ENCODE data around the gene MSI2. TPM values are rescaled to one million over a fixed set of nuclear protein-coding genes. Genes with fewer than 3 reads are reported as not detected.

MSI2 gene
- total and polyA plus RNA-seq, 2 donors (not counting 3 experiments of a cell fraction or from before 2014, with no cell fraction given), result 20.9 to 59.3 TPM

DNA sequence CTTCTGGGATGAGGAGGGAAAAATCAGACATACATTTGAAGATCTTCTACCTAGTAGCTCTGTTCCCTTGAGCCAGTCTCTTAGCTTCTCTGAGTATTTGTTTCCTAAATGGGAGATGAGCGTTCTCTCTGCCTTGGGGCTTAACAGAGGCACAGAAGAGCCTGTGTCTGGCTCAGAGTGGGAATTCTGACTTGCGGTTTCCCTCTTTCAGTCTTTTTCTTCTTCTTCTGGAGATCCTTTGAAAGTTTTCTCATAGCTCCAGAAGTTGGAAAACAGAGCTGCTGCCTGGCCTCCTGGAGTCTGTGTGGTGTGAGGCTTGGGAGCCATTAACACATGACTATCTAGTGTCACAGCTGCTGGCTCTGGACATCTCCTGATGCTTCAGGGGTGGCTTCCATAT, 167.9 kb downstream of the MSI2 start:
- Histone ChIP-seq H3K4me2 (ENCODE audit: insufficient read depth, low read length) (peak overlapping the region; percentile 45), H3K27me3 (ENCODE audit: control insufficient read depth in 2 of 2, insufficient read depth in 2 of 2, low read length in 2 of 2) (no peaks in the 10 kb centered on the region), H3K9ac (replicated peaks; ENCODE audit: extremely low read depth, insufficient read depth, low read length) (no peak overlapping the region), H3K4me1 (ENCODE audit: control insufficient read depth, extremely low read depth, insufficient read depth, low read length) (peaks cover 23% of the 10 kb centered on the region), H3K36me3 (ENCODE audit: control insufficient read depth in 2 of 2, extremely low read depth in 1 of 2, insufficient read depth in 2 of 2, low read length in 2 of 2) (no peaks in the 10 kb centered on the region), H3K9me3 (replicated peaks; ENCODE audit: control insufficient read depth, insufficient read depth, low read length) (no peaks in the 10 kb centered on the region), H3K27ac (ENCODE audit: insufficient read depth, low read depth, low read length) (no peak overlapping the region), H4K20me1 (replicated peaks; ENCODE audit: control insufficient read depth, extremely low read depth, insufficient read depth, low read length) (peaks cover 4% of the 10 kb centered on the region), H2AFZ (ENCODE audit: low read depth, low read length) (no peak overlapping the region), H3K79me2 (ENCODE audit: control insufficient read depth, insufficient read depth, low read length) (no peaks in the 10 kb centered on the region), H3K9me1 (replicated peaks; ENCODE audit: control insufficient read depth, extremely low read depth, insufficient read depth, low read length) (no peaks in the 10 kb centered on the region), H3K4me3 (replicated peaks in 1 of 3; ENCODE audit: insufficient read depth in 1 of 3, low read depth in 1 of 3, low read length in 3 of 3) (no peak overlapping the region)
- dilution Hi-C loops (cut with MboI; ENCODE audit: extremely low pct_ligation_motif_present, low sequenced_read_pairs), result no loop called here
- FAIRE-seq, result no peak
- ChIA-PET POLR2A (no interaction called here), CTCF (interaction anchor here (0.6 to 2.6 kb wide), 5 partner anchors 8 to 181 kb away, joined by 3 to 13 read pairs (median 4); no protein-coding TSS in a partner anchor)
- TF ChIP-seq, protein P1, sequence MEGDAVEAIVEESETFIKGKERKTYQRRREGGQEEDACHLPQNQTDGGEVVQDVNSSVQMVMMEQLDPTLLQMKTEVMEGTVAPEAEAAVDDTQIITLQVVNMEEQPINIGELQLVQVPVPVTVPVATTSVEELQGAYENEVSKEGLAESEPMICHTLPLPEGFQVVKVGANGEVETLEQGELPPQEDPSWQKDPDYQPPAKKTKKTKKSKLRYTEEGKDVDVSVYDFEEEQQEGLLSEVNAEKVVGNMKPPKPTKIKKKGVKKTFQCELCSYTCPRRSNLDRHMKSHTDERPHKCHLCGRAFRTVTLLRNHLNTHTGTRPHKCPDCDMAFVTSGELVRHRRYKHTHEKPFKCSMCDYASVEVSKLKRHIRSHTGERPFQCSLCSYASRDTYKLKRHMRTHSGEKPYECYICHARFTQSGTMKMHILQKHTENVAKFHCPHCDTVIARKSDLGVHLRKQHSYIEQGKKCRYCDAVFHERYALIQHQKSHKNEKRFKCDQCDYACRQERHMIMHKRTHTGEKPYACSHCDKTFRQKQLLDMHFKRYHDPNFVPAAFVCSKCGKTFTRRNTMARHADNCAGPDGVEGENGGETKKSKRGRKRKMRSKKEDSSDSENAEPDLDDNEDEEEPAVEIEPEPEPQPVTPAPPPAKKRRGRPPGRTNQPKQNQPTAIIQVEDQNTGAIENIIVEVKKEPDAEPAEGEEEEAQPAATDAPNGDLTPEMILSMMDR (IDR thresholded peaks at IDR 0.05; ENCODE audit: extremely low read depth in 1 of 2, insufficient read depth in 1 of 2, low read depth in 1 of 2, low read length in 2 of 2), result no peak
- no peak for TF ChIP-seq EZH2 (IDR thresholded peaks at IDR 0.05; ENCODE audit: borderline replicate concordance, low read depth, low read length, severe bottlenecking)
- no peak for TF ChIP-seq POLR2AphosphoS5 (IDR thresholded peaks at IDR 0.05; ENCODE audit: insufficient read depth, low read depth, low read length)
- TF ChIP-seq GATA2 (IDR thresholded peaks at IDR 0.05; ENCODE audit: insufficient read depth, insufficient read length, low read depth, low read length), result no peak
- TF ChIP-seq JUN (IDR thresholded peaks at IDR 0.05; ENCODE audit: borderline replicate concordance, insufficient read depth, insufficient read length, low read depth), result no peak
- TF ChIP-seq MAX (IDR thresholded peaks at IDR 0.05; ENCODE audit: insufficient read depth, insufficient read length), result no peak
- no peak for TF ChIP-seq FOS (IDR thresholded peaks at IDR 0.05; ENCODE audit: borderline replicate concordance, insufficient read depth, low read length)
- TF ChIP-seq POLR2A (IDR thresholded peaks at IDR 0.05; ENCODE audit: low read depth, low read length), result no peak
- no peak for TF ChIP-seq MYC (IDR thresholded peaks at IDR 0.05; ENCODE audit: low read depth, low read length)
- intact Hi-C loops (cut with micrococcal nuclease), result loop anchor here (1.0 to 5.0 kb wide), 2 partner anchors 47 to 167 kb away; no protein-coding TSS in a partner anchor
- DNase-seq (ENCODE audit: low read depth, low spot score), result no peak
- no TSS peak for BruUV-seq (replicated peaks)

Data from endothelial cell of umbilical vein (primary cell).